Hematopoietic multipotent progenitor cell treated with erythropoietin and hydrocortisone succinate and interleukin-3 and kit ligand, for 17 days (in vitro differentiated cells): ENCODE results near the gene FBXL7.

Source experiments
- DNase-seq: peaks from one replicate; pipeline ENCODE4 v3.0.0-alpha.2; 2015; ENCODE audit warnings: low spot score

Gene FBXL7

GRCh38 chr5:15951126-15951525, 451.1 kb downstream of the FBXL7 start:
- DNase-seq: no peak

GRCh38 chr5:15951550-15951949, 451.6 kb downstream of the FBXL7 start:
- no peak for DNase-seq

- DNase-seq: no peak
Observed at GRCh38 chr5:15956622-15957021, 456.6 kb downstream of the FBXL7 start.

DNA sequence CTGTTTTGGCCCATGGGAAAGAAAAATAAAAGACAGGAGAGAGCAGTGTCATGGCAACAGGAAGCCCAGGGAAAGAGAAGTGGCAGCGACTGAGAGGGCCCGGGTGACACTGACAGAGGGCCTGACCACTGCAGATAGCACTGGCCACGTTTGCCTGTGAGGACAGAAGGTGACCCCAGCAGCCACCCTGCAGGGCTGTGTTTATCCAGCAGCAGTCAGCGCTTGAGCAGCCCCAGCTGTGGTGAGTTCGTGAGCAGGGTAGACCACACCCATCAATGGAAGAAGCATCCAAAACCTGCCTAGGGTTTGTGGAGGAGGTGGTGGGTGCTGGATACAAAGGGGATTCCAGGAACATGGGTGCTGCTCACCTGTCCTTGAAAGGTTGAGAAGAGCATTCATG, 457.1 kb downstream of the FBXL7 start:
- no peak for DNase-seq

- DNase-seq: no peak
Observed at GRCh38 chr5:15959370-15960164, 459.6 kb downstream of the FBXL7 start.

- no peak for DNase-seq
Observed at GRCh38 chr5:15966066-15966640, 466.2 kb downstream of the FBXL7 start.

GRCh38 chr5:15966651-15967050, 466.7 kb downstream of the FBXL7 start:
- no peak for DNase-seq

DNA sequence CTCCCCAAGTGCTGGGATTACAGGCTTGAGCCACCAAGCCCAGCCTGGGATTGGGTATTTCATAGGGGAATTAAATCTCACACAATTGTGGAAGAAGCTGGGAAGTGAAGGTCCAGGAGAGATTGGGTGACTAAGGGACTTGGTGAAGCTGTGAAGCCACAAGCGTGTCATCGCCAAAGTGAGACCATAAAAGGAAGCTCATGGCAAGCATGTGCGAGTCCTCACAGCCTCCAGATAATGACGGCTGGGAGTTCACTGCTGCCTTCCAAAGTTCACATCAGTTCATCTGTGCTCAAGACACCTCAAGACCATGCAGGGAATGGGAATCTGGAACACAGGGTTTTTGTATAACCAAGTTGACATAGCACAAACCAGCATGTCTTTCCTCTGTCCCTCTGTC, 469.0 kb downstream of the FBXL7 start:
- no peak for DNase-seq

GRCh38 chr5:15977851-15978250, 477.9 kb downstream of the FBXL7 start:
- no peak for DNase-seq

DNA sequence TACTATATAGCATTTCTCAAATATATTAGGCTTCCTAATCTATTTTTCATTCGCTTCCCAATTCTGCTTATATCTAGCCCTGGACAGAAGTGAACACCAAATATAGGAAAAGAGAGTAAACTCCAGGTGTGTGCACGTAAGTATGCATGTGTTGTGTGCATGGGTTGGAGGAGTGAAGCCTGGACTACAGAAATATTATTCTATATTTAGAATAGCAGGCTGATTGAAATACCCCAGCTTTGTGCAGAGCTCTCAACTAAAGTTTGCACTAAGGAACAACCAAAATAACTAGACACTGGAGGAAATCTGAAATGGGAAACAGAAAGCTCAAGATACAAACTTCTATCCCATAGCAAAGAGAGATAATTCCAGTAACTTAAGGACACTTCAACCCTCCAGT, 480.9 kb downstream of the FBXL7 start:
- DNase-seq: no peak

- no peak for DNase-seq
Observed at GRCh38 chr5:15983392-15983791, 483.4 kb downstream of the FBXL7 start.
